Activated CD8-positive, alpha-beta memory T cell treated with anti-CD3 and anti-CD28 coated beads, Interleukin-2, amount 50 U/mL, for 24 hours (primary cell): ENCODE results near the gene ASB1.

ENCODE experiments used
- DNase-seq: peaks from one replicate; pipeline ENCODE4 v3.0.0-alpha.2; 2020; ENCODE audit errors: extremely low read depth

Gene ASB1

GRCh38 chr2:238494573-238494961 is 67.8 kb downstream of the ASB1 start:
- DNase-seq: no peak

GRCh38 chr2:238495422-238495821 is 68.7 kb downstream of the ASB1 start:
- no peak for DNase-seq

- no peak for DNase-seq
Measured at GRCh38 chr2:238496756-238497609, 70.3 kb downstream of the ASB1 start.

GRCh38 chr2:238497610-238498005 is 70.9 kb downstream of the ASB1 start:
- DNase-seq: no peak

- no peak for DNase-seq
Measured at GRCh38 chr2:238498188-238498587, 71.5 kb downstream of the ASB1 start.

GRCh38 chr2:238498691-238499295 is 72.1 kb downstream of the ASB1 start:
- DNase-seq: no peak

- no peak for DNase-seq
Measured at GRCh38 chr2:238499731-238500580, 73.2 kb downstream of the ASB1 start.

GRCh38 chr2:238501311-238501710 is 74.6 kb downstream of the ASB1 start:
- DNase-seq: no peak
